Naive B cell (primary cell): ENCODE measurements around the gene DNM1. TPM values are rescaled to one million over a fixed set of nuclear protein-coding genes. Genes with fewer than 3 reads are reported as not detected.
"Not testable (repeated sequence)": the region's sequence is repeated elsewhere in the genome, so short reads cannot be mapped to it uniquely, and the experiment has no call there.

Source experiments
- ATAC-seq, 2 donors: fragments of 150-1000 bp; cut with Tn5 transposase; 2 replicates each; pipeline ENCODE4 v1.10.0; 2021; ENCODE audit warnings: low read depth in 2 of 2, mild to moderate bottlenecking in 2 of 2, moderate library complexity in 2 of 2
- DNase-seq: peaks from one replicate; pipeline ENCODE4 v3.0.0; 2022
- H3K27ac Mint-ChIP-seq, 6 donors: one replicate each; pipeline ENCODE4 v1.8.0; 2020 to 2022; ENCODE audit warnings: mild to moderate bottlenecking in 6 of 6, mixed read lengths in 6 of 6, moderate library complexity in 5 of 6, inconsistent platforms in 2 of 6
- H3K27me3 Mint-ChIP-seq, 3 donors: one replicate each; pipeline ENCODE4 v1.8.0; 2021 to 2022; ENCODE audit warnings: mixed read lengths in 3 of 3, mild to moderate bottlenecking in 1 of 3
- H3K36me3 Mint-ChIP-seq, 2 donors: one replicate each; pipeline ENCODE4 v1.8.0; 2020 to 2022; ENCODE audit warnings: mixed read lengths in 2 of 2, inconsistent platforms in 1 of 2, mild to moderate bottlenecking in 1 of 2
- H3K4me1 Mint-ChIP-seq, 3 donors: one replicate each; pipeline ENCODE4 v1.8.0; 2020 to 2022; ENCODE audit warnings: mixed read lengths in 3 of 3, inconsistent platforms in 1 of 3, mild to moderate bottlenecking in 1 of 3, moderate library complexity in 1 of 3
- H3K4me3 Mint-ChIP-seq, 8 donors: one replicate each; pipeline ENCODE4 v1.8.0; 2020 to 2022; ENCODE audit warnings: mild to moderate bottlenecking in 8 of 8, mixed read lengths in 8 of 8, moderate library complexity in 8 of 8, inconsistent platforms in 2 of 8
- H3K9me3 Mint-ChIP-seq, 7 donors: one replicate each; pipeline ENCODE4 v1.8.0; 2020 to 2022; ENCODE audit warnings: mixed read lengths in 7 of 7, mild to moderate bottlenecking in 5 of 7, inconsistent platforms in 2 of 7, moderate library complexity in 1 of 7
- polyA plus RNA-seq, 6 donors: library from polyadenylated mRNA; unstranded; fragments of 300-500 nt; fragmentation: Illumina TruSeq; gene quantifications; one replicate each; pipeline ENCODE4 v1.2.3, GENCODE V29; 2021; ENCODE audit warnings: low read depth in 6 of 6

Gene DNM1
- polyA plus RNA-seq, 6 donors from 2014 or later, result 0.15 to 0.49 (median 0.20) TPM; not detected in 2

DNA sequence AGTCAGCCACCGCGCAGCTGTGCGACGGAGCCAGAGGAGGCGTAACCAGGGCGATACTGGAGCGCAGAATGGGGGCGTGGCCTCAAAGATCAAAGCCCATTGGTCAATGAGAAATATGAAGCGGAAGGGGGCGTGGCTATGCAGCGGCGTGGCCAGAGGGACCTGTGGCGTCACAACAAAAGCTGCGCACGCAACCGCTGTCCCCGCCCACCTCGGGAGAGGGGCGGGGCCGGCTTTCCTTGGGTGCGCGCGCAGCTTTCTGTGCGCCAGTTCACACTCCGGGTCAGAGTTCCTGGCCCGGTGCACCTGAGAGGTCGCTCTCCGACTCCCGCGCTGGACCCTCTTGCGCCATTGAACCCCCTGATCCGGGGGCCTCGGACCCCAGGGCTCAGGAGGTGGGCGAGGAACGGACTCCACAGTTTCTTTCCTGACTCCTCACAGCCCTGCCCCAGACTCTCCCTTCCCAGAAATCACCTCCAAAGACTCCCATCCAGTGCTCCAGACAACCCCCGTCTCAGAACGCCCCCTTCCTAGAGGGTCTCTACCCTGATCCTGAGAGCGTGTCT, 72.9 kb downstream of the DNM1 start, which contains the start of gene SWI5:
Gene SWI5 (plus strand): TSS at position 269 of the 566 bp plus-strand sequence.
- peak within 1 kb of the TSS; percentile 86 to 98 (median 97) for H3K4me3 Mint-ChIP-seq
- H3K27me3 Mint-ChIP-seq, result no peaks in the 10 kb centered on the region
- peak within 1 kb of the TSS; percentile 97 to 99 (median 98) for H3K27ac Mint-ChIP-seq
- no peaks in the 10 kb centered on the region for H3K9me3 Mint-ChIP-seq
- ATAC-seq, result peak; percentile 95 to 96
- peaks cover 19 to 38% (median 36%) of the 10 kb centered on the region in 3 donors for H3K4me1 Mint-ChIP-seq
- H3K36me3 Mint-ChIP-seq, result no peaks in the 10 kb centered on the region
- peak; percentile 99 for DNase-seq

DNA sequence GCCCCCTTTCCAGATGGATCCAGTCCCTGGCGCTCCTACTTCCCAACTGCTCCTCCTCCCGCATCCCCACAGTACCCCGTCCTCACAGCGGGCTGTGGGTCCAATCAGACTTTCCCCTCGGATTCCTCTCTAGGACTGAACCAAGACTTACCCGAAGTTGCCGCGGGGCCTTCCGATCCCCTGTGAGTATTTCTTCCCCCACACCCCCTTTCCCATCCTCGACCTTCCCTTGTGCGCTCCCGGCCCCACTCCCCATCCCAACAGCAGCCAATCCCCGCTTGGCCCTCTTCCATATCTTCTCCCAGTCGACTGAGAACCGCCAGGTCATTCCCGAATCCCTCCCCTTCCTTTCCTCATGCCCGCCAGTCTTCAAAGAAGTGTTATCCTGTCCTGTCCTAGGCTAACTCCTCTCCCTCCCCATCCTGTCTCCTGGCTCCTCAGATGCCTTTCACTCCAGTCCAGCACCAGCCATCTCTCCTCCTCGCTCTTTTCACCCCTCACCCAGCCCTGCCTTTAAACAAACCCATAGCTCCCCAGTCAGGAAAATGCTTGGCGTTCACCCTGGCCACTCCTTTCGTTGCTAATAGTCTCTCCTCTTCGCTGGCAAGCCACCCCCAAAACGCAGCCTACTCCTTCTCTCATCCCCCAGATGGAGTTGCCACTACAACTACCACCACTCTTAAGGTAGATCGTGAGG, 73.5 kb downstream of the DNM1 start:
- no peak for ATAC-seq
- Mint-ChIP-seq H3K4me1 (peaks cover 21 to 38% (median 36%) of the 10 kb centered on the region in 3 donors), H3K4me3 (peak overlapping the region; percentile 86 to 98 (median 97))

DNA sequence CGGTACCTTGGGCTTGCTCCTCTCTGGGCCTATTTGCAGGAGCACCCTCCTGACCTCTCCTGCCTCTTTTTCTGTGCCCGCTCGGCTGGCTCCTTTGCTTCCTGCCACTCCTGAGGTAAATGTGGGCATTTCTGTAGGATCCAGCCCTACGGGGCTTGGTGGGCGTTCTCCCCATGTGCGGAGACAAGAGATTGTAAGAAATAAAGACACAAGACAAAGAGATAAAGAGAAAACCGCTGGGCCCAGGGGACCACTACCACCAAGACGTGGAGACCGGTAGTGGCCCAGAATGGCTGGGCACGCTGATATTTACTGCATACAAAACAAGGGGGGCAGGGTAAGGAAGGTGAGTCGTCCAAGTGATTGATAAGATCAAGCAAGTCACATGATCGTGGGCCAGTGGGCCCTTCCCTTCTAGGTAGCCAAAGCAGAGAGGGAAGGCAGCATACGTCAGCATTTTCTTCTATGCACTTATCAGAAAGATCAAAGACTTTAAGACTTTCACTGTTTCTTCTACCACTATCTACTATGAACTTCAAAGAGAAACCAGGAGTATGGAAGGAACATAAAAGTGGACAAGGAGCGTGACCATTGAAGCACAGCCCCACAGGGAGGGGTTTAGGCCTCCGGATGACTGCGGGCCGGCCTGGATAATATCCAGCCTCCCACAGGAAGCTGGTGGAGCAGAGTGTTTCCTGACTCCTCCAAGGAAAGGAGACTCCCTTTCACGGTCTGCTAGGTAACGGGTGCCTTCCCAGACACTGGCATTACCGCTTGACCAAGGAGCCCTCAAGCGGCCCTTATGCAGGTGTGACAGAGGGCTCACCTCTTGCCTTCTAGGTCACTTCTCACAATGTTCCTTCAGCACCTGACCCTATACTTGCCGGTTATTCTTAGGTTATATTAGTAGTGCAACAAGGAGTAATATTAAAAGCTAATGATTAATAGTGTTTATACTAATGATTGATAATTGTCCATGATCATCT, 76.2 kb downstream of the DNM1 start:
- peaks cover 21 to 32% (median 31%) of the 10 kb centered on the region in 3 donors for H3K4me1 Mint-ChIP-seq
- H3K4me3 Mint-ChIP-seq, result peak overlapping the region in 4 of 8 donors; percentile 15 to 74 (median 42)
- H3K9me3 Mint-ChIP-seq, H3K27me3 Mint-ChIP-seq, ATAC-seq, H3K36me3 Mint-ChIP-seq, DNase-seq: not testable (repeated sequence)
- peak overlapping the region in 3 of 6 donors; percentile 61 to 81 (median 80) for H3K27ac Mint-ChIP-seq

More for the DNA sequence above, 73.5 kb downstream of the DNM1 start:
- no peaks in the 10 kb centered on the region for H3K36me3 Mint-ChIP-seq
- DNase-seq, result no peak
- H3K27me3 Mint-ChIP-seq, result no peaks in the 10 kb centered on the region
- no peaks in the 10 kb centered on the region for H3K9me3 Mint-ChIP-seq
- H3K27ac Mint-ChIP-seq, result peak overlapping the region; percentile 37 to 99 (median 98)

DNA sequence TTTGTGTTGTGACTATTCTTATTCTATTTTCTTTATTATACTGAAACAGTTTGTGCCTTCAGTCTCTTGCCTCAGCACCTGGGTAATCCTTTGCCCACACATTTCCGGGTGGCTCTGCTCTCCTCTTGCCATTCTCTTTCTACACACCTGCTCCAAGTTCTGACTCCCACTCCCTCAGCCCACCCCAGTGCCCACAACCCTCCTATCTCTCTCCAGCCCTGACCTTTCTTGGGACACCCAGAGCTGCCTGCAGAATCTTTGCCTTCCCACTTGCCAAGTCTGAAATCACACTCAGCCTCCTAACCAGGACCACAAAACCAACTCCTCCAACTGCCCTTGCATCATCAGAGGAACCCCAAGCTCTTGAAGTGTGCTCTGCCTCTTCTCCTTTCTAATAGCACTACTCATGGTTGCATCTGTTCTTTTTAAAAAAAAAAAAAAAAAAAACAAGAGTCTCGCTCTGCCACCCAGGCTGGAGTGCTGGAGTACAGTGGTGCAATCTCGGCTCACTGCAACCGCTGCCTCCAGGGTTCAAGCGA, 77.0 kb downstream of the DNM1 start:
- Mint-ChIP-seq H3K36me3 (peaks cover 0 to 6% of the 10 kb centered on the region in 2 donors), H3K27ac (no peak overlapping the region), H3K27me3 (no peaks in the 10 kb centered on the region), H3K4me1 (peaks cover 22 to 30% (median 29%) of the 10 kb centered on the region in 3 donors), H3K4me3 (peak overlapping the region in 1 of 8 donors; percentile 74), H3K9me3 (no peaks in the 10 kb centered on the region)
- no peak for DNase-seq
- ATAC-seq, result no peak

DNA sequence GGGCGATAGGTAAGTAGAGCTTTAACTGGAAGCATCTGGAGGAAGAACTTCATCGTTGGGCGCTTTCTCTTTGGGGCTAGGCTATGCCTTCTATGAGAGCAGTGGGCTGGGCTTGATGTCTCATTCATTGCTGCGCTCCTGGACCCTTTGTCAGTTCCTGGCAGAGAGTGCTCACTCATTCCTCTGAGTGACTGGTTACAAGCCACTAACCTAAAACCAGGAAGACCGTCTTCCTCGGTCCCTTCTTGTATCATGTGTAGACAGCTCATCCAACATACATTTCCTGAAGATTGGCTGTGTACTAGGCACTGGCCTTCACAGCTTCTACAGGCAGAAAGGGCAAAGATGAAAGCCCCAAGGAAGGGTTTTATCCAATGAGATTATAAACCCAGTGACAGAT, 79.3 kb downstream of the DNM1 start:
- Mint-ChIP-seq H3K27me3 (no peaks in the 10 kb centered on the region), H3K9me3 (no peaks in the 10 kb centered on the region), H3K27ac (no peak overlapping the region), H3K4me1 (peaks cover 13 to 19% (median 17%) of the 10 kb centered on the region in 3 donors), H3K36me3 (peaks cover 0 to 8% of the 10 kb centered on the region in 2 donors), H3K4me3 (no peak overlapping the region)
- DNase-seq (no peak), ATAC-seq (no peak)

DNA sequence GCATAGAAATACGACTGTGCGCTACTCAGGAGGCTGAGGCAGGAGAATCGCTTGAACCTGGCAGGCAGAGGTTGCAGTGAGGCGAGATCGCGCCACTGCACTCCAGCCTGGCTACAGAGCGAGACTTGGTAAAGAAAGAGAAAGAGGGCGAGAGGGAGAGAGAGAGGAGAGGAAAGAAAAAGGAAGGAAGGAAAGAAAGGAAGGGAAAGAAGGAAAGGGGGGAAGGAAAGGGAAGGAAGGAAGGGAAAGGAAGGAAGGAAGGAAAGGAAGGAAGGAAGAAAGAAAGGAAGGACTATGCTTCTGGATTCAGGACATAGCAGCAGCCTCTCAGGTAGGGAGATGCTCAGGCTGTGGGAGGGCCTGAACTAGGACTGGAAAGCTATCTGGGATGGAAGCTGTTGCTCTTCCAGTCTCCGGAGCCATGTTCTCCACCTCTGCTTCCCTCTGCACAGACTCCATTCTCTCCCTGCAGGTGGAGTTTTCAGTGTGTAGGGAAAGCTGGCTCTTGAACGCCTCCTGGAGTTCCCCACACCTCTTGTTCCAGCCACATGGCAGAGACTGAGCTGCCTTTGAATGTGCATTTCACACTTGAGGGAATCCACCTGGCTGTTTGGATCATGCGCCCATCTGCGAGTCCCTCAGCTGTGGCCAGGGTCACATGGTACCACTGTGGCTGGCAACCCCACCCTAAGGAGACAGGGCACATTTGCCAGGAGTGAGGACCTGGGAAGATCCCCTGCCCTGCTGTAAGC, 82.0 kb downstream of the DNM1 start:
- ATAC-seq (peak; percentile 42 to 51), DNase-seq (peak; percentile 5)
- Mint-ChIP-seq H3K36me3 (peaks cover 0 to 16% of the 10 kb centered on the region in 2 donors), H3K27ac (peak overlapping the region in 3 of 6 donors; percentile 14 to 91 (median 53)), H3K9me3 (no peaks in the 10 kb centered on the region), H3K27me3 (no peaks in the 10 kb centered on the region), H3K4me1 (peaks cover 12 to 15% (median 13%) of the 10 kb centered on the region in 3 donors), H3K4me3 (no peak overlapping the region)

DNA sequence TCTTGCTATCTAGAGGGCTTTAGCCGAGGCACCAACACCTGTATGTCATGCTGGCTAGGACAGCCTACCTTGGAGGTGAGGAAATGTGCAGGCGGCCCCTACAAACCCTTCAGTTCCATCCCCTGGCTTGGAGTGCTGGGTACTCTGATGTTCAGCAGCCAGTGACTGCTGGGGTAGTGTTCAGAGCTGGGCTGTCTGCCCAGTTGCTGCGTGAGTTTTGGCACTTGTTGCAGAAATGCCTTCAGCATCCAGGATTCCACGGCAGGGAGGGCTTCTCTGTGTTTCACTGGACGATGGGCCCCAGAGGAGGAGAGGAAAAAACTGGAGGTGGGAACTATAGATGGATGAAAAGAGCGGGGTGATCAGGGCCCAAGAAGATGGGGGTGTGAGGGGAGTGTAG, 83.3 kb downstream of the DNM1 start:
- no peaks in the 10 kb centered on the region for H3K9me3 Mint-ChIP-seq
- H3K4me3 Mint-ChIP-seq, result no peak overlapping the region
- no peaks in the 10 kb centered on the region for H3K27me3 Mint-ChIP-seq
- peaks cover 0 to 16% of the 10 kb centered on the region in 2 donors for H3K36me3 Mint-ChIP-seq
- peaks cover 10 to 15% (median 11%) of the 10 kb centered on the region in 3 donors for H3K4me1 Mint-ChIP-seq
- ATAC-seq, result no peak
- no peak overlapping the region for H3K27ac Mint-ChIP-seq
- no peak for DNase-seq

DNA sequence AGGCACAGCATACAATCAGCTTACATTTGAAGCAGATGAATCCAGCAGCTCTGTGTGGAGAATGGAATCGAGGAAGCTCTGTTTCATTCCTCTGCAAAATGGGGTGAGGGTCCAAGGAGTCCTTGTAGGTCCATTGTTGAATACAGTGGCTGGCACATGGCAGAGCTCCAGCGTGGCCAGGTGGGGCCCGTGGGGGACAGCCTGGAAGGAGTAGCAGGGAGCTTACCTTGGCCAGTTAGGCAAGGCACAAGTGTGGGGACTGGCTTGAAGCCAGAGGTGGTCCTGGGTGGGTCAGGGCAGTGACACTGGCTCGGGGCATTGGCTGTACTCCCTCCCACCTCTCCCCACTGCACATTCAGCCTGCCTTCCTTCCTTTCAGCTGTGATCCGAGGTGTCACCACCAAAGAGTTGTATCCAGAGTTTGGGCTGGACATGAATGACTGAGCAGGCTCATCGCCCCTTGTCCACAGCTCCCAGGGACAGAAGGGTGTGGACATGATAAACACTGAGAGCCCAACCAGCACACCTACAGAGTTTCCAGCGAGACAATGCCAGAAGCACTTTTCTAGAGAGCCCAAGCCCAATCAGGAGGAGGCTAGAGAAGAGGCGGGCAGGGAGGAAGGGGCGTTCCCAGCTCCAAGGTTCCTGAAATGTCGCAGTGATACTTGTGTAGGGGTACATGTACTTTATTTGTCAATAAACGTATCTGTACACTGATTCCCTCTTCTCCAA, 85.3 kb downstream of the DNM1 start:
- H3K4me1 Mint-ChIP-seq, result peaks cover 10 to 15% (median 11%) of the 10 kb centered on the region in 3 donors
- H3K27ac Mint-ChIP-seq, result peak overlapping the region in 1 of 6 donors; percentile 78

DNA sequence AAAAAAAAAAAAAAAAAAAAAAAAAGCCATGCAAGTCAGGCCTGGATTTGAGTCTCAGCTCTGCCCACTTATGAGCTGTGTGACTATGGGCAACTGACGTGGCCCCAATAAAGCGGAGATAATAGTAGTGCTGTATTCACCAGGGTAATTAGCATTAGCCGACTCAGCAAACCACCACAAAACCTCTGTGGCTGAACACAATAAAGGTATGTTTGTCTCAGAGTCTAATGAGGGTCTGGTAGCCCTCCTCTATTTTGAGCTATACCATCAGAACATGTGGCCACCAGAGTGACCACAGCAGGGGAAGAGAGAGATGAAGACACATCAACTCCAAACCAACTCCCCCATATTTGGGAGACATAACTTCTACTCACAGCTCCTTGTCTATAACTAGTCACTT, 88.8 kb downstream of the DNM1 start:
- ATAC-seq (no peak), DNase-seq (no peak)
- Mint-ChIP-seq H3K27me3 (no peaks in the 10 kb centered on the region), H3K4me1 (no peaks in the 10 kb centered on the region), H3K27ac (no peak overlapping the region), H3K36me3 (peaks cover 0 to 8% of the 10 kb centered on the region in 2 donors), H3K4me3 (no peak overlapping the region), H3K9me3 (no peaks in the 10 kb centered on the region)

More for the DNA sequence above, 85.3 kb downstream of the DNM1 start:
- DNase-seq, result no peak
- Mint-ChIP-seq H3K27me3 (no peaks in the 10 kb centered on the region), H3K36me3 (peaks cover 0 to 16% of the 10 kb centered on the region in 2 donors), H3K4me3 (peak overlapping the region in 1 of 8 donors; percentile 11), H3K9me3 (no peaks in the 10 kb centered on the region)
- ATAC-seq, result no peak

DNA sequence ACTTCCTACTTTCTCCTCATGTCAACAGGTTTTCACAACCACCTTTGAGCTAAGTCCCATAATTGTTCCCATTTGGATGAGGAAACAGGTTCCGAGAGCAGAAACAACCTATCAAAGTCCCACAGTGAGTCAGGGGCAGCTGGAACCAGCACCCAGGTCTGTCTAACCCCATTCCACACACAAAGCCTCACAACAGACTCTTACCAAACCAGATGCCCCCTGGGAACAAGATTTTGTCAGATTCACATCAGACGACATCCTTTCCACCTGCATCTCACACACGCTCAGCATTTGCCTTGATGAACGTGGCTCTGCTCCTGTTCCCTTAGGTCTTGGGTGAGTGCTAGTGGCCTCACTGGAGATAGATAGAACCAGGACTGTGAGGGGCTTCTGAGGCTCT, 89.9 kb downstream of the DNM1 start:
- Mint-ChIP-seq H3K36me3 (peaks cover 0 to 2% of the 10 kb centered on the region in 2 donors), H3K27me3 (no peaks in the 10 kb centered on the region), H3K27ac (no peak overlapping the region), H3K4me3 (no peak overlapping the region), H3K4me1 (no peaks in the 10 kb centered on the region), H3K9me3 (no peaks in the 10 kb centered on the region)
- ATAC-seq (no peak), DNase-seq (no peak)

DNA sequence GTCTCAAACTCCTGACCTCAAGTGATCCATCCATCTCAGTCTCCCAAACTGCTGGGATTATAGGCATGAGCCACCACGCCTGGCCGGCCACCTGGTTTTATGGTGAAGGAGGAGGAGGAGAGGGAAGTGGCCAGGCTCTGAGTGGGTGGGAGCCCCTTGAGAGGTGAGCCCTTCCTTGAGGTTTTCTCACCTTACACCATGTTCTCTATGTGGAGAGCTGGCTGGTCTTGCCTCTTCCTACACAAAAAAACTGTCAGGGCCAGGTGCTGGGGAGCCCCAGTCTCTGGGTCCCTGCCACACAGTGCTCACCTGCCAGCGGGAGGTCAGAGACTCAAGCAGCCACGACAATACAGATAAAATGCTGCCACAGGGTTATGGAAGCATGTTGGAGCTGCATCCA, 91.0 kb downstream of the DNM1 start:
- Mint-ChIP-seq H3K36me3 (no peaks in the 10 kb centered on the region), H3K27me3 (no peaks in the 10 kb centered on the region), H3K27ac (peak overlapping the region in 1 of 6 donors; percentile 85), H3K4me1 (no peaks in the 10 kb centered on the region), H3K9me3 (no peaks in the 10 kb centered on the region), H3K4me3 (no peak overlapping the region)
- ATAC-seq, result no peak
- no peak for DNase-seq
